Neural cell (in vitro differentiated cells): ENCODE measurements around the gene FAM234A.

Experiments
- EP300 ChIP-seq: fragments of 450-650 bp; conservative IDR thresholded peaks from 2 replicates; pipeline ENCODE4 v1.6.1; 2014; ENCODE audit warnings: antibody characterized with exemption, mild to moderate bottlenecking, moderate library complexity; ENCODE audit not compliant: poor library complexity, severe bottlenecking
- POLR2AphosphoS5 ChIP-seq: IDR thresholded peaks from 2 replicates; pipeline ENCODE4 v1.6.1; 2012

GRCh38 chr16:266258-267164, 31.9 kb downstream of the FAM234A start:
- TF ChIP-seq EP300 (no peak), POLR2AphosphoS5 (no peak)
